Measurements from ENCODE around the gene GRIK2.

DNA sequence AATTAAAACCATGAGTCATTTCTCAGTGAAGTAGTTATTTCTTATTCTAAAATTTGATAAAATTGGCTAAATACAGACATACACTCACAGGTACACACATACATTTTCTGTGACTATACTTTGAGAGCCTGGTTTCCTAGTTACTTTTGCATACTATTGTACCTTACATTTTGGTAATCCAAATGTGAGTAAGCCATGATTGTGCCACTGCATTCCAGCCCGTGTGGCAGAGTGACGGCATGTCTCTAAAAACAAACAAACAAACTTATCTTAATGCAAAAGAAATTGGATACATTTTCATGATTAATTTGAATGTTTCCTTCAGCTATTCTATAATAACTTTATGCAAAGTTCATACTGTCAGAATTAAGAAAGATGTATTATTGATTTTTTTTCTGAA lies 628.8 kb downstream of the GRIK2 start:
- TF ChIP-seq CTCF (IDR thresholded peaks at IDR 0.05) (no peak), POLR2A (IDR thresholded peaks at IDR 0.05) (no peak)

All from adrenal gland (tissue), 5 donors.